GM10266 (cell line): Measurements from ENCODE around the gene PLK2.

Experiments
- DNase-seq: peaks from one replicate; pipeline ENCODE4 v3.0.0; 2012; ENCODE audit errors: extremely low spot score
- TF ChIP-seq, protein P1 (sequence below): IDR thresholded peaks from 2 replicates; pipeline ENCODE4 v1.5.1; 2012; ENCODE audit warnings: mild to moderate bottlenecking, low read depth; ENCODE audit not compliant: control insufficient read depth, insufficient read depth; ENCODE audit errors: missing control alignments

PLK2 gene

GRCh38 chr5:58406394-58406793, 53.5 kb downstream of the PLK2 start:
- no peak for DNase-seq
- TF ChIP-seq, protein P1, sequence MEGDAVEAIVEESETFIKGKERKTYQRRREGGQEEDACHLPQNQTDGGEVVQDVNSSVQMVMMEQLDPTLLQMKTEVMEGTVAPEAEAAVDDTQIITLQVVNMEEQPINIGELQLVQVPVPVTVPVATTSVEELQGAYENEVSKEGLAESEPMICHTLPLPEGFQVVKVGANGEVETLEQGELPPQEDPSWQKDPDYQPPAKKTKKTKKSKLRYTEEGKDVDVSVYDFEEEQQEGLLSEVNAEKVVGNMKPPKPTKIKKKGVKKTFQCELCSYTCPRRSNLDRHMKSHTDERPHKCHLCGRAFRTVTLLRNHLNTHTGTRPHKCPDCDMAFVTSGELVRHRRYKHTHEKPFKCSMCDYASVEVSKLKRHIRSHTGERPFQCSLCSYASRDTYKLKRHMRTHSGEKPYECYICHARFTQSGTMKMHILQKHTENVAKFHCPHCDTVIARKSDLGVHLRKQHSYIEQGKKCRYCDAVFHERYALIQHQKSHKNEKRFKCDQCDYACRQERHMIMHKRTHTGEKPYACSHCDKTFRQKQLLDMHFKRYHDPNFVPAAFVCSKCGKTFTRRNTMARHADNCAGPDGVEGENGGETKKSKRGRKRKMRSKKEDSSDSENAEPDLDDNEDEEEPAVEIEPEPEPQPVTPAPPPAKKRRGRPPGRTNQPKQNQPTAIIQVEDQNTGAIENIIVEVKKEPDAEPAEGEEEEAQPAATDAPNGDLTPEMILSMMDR, result no peak

GRCh38 chr5:58405175-58405574, 54.7 kb downstream of the PLK2 start:
- DNase-seq, result no peak
- TF ChIP-seq, protein P1, result no peak

DNA sequence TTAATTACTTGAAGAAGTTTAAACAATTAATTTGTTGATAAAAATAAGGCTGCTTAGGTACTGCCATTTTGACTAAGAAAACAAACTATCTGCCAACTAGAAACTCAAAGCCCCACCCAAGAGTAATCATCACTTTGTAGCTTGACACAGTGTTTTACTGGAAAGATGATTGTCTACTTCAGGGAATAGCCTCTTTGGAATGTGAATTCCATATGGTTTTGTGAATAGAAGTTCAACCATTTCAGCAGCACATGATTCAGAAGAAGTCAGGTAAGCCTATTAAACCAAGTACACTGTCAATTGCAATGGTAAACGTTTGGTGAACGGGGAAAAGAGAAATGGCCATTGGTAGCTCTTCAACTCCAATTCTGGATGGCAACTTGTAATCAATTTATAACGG, 55.2 kb downstream of the PLK2 start:
- DNase-seq, result no peak
- TF ChIP-seq, protein P1, result no peak
